HG02852 (cell line): ENCODE results near the gene ADAMTS2.

ENCODE experiments used
- ATAC-seq: cut with Tn5 transposase; IDR thresholded peaks from one replicate; pipeline ENCODE4 v1.9.1; 2021; ENCODE audit warnings: mild to moderate bottlenecking, moderate library complexity; ENCODE audit not compliant: unreplicated experiment

ADAMTS2 gene

GRCh38 chr5:179345433-179346321, at the start of gene ADAMTS2:
TSS of gene ADAMTS2 (minus strand) at chr5:179345461. CDS start at chr5:179345328, 133 bp downstream.
- ATAC-seq: no peak

GRCh38 chr5:179393078-179393477, 47.8 kb upstream of the ADAMTS2 start:
- no peak for ATAC-seq

- no peak for ATAC-seq
Observed at GRCh38 chr5:179387151-179388110, 42.2 kb upstream of the ADAMTS2 start.

DNA sequence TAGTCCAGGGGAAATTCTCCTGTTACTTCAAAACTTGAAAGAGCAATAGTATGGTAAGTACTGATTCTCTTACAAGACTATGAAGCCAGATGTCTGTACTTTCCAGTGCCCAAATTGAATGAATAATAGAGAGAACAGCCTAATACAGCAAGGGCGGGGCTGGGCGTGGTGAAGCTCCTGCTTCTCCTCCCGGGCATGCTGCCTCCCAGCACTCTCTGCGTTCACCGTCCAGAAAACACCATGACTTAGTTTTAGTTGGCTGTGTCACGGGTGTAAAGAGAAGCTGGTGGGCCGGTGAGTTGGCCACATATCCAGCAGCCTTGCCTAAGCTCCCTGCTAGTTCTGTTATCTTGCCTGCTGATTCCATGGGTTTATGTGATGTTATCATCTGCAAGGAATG, 40.7 kb upstream of the ADAMTS2 start:
- no peak for ATAC-seq

DNA sequence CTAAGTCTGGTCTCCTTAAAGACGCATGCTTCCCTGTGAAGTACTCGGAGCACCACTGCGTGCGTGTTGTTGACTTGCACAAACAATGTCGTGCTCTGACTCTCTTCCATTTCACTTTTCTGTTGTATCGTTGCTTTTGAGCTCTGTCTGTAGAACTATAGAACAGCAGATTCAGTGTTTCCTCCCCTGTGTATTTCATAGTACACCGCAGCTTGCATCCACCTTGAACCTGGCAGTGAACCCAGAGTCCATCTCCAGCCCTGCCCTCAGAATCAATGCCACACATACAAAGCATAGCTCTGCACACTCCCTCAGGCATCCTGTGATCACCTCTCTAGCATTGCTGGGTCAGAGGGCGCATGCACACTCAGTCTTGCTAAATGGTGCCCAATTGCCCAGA, 37.2 kb upstream of the ADAMTS2 start:
- ATAC-seq: no peak

- no peak for ATAC-seq
Observed at GRCh38 chr5:179381691-179382090, 36.4 kb upstream of the ADAMTS2 start.

DNA sequence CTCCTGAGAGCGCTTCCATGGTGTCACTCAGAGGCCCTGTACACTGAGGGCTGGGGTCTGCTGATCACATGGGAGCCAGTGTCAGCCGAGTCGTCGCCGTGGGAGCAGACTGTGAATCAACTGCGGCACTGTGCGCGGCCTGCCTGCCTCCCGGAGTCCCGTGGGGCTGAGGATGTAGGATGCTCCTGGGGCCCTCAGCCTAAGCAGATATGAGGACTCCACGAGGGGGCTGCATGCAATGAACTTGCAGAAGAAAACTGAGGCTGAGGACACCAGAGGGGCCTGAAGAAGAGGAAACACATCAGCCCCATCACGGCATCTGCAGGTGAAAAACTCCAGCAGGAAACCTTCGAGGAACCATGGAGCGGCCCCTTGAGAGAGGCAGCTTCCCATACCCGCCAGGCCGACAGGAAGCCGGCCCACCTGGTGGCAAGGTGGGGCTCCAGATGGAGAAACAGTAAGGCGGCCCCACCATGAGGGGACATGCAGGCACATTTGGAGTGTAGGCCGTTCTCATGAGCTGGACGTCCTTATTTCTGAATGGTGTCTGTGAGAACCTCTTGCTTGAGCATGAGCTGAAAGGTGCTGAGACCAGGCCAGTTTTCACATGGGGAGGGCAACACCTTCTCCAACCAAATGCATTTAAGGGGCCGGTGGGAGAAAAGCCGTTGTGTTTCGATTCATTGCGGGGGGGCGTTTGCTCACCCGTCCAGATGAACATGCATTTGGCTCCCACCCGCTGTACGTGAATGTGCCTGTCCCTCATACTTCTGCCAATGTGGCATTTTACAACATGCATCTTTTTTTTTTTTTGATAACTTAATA, 35.2 kb upstream of the ADAMTS2 start:
- no peak for ATAC-seq

- no peak for ATAC-seq
Observed at GRCh38 chr5:179379321-179379890, 34.1 kb upstream of the ADAMTS2 start.

- ATAC-seq: no peak
Observed at GRCh38 chr5:179378441-179379271, 33.4 kb upstream of the ADAMTS2 start.

- ATAC-seq: no peak
Observed at GRCh38 chr5:179378116-179378440, 32.8 kb upstream of the ADAMTS2 start.

DNA sequence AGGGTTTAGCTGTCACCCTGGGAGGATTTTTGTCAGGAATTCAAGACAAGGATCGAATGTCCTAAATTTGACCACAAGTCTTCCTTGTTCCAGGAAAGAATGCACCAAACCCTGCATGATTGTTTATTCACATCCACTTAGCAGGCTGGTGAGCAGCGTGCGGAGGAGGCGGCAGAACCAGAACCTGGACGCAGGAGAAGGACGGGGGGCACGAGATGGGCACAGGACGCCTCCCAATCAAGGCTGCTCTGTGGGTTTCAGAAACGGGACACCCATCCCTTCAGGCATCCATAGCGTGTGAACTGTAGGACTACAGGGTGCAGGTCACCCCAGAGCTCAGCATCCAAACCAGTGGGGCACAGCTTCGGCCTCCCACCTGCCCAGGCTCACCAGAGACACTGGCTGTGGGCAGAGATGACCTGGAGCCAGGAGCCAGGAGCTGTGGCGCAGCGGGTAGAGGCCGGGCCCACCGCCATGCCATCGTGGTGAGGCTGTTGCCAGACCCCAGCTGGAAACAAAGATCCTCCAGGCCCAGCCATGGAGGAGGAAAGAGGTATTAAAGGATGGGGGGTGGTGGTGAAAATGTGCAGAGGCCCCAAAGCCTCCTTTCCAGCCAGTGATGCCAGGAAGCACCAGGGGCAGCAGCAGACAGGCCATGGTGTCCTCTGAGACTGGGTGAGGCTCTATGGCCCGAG, 32.3 kb upstream of the ADAMTS2 start:
- no peak for ATAC-seq

DNA sequence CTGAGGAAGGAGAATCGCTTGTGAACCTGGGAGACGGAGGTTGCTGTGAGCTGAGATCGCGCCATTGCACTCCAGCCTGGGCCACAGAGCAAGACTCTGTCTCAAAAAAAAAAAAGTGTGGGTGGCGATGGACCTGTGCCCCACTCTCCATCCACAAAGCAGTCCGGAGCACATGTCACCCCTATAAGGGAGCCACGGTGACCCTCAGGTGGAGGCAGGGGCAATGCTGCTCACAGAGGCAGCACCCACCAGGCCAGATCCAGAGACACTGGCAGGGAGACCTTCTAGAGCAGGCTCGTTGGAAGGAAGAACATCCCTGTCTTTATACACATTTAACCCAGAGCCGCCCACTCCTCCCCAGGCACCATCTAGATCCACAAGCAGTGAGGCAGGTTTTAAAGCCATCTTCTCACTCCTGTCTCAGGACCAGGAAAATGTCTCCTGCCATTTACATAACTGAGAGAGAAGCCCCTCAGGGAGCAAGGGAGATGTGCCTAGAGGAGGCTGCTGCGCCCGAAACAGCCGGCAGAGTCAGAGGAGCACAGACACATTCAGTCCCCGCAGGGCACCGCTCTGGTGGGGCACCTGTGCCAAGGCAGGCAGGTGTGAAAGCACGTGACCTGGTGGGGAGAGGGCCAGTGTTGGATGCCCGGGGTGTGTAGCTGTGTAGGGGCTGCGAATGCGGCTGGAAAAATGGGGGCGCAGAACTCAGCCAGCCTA, 31.6 kb upstream of the ADAMTS2 start:
- no peak for ATAC-seq

- no peak for ATAC-seq
Observed at GRCh38 chr5:179375831-179376365, 30.6 kb upstream of the ADAMTS2 start.

DNA sequence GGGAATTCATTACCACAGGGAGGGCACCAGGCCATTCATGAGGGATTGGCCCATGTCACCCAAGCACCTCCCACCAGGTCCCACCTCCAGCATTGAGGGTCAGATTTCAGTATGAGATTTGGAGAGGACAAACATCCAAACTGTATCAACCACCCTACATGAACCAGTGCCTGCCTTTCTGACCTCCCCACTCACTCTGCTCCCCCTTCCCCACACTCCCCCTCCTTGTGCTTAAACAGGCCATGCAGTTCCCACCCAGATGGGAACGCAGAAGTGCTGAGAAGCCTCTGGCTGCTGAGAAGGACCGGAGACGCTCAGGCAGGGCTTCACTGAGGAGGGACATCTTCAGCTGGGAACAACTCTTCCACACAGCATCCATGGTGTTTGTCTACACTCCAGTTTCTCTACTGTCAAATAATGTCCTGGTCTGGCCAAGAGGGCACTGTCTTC, 30.0 kb upstream of the ADAMTS2 start:
- no peak for ATAC-seq

- no peak for ATAC-seq
Observed at GRCh38 chr5:179374506-179375235, 29.4 kb upstream of the ADAMTS2 start.

- no peak for ATAC-seq
Observed at GRCh38 chr5:179373961-179374505, 28.8 kb upstream of the ADAMTS2 start.
